A673 (cell line): Measurements from ENCODE around the gene ACACA. TPM values are rescaled to one million over a fixed set of nuclear protein-coding genes. Genes with fewer than 3 reads are reported as not detected.

Source experiments
- BruUV-seq: library from RNA; stranded (reverse); fragments of 400-500 nt; replicated peaks from 2 replicates; lab custom pipeline; 2021; lab: Mats Ljungman, UMichigan
- CTCF ChIA-PET: fragments of 300-600 bp; sonication (Branson Sonifier 250); formaldehyde crosslinking; loops from one replicate; lab custom pipeline; 2022; ENCODE audit warnings: antibody characterized with exemption; lab: Charles Lee
- POLR2A ChIA-PET: fragments of 300-600 bp; sonication (Branson Sonifier 250); formaldehyde crosslinking; loops from one replicate; lab custom pipeline; 2022; ENCODE audit warnings: antibody characterized with exemption; ENCODE audit not compliant: low non-redundant PET; lab: Charles Lee
- DNase-seq: peaks from one replicate; pipeline ENCODE4 v3.0.0-alpha.2; 2015; ENCODE audit warnings: low spot score
- H3K27ac ChIP-seq: fragments of 200-600 bp; sonication (generic); 2 replicates; pipeline ENCODE4 v1.5.1; 2016; ENCODE audit warnings: mixed run types, low read depth, mild to moderate bottlenecking, mixed read lengths, antibody characterized with exemption, low read length; ENCODE audit not compliant: poor library complexity, severe bottlenecking
- H3K27me3 ChIP-seq: fragments of 200-600 bp; sonication (generic); replicated peaks from 2 replicates; pipeline ENCODE4 v1.6.1; 2017; ENCODE audit warnings: mixed run types, low read depth, mild to moderate bottlenecking, mixed read lengths, antibody characterized with exemption, low read length; ENCODE audit not compliant: insufficient read depth, poor library complexity
- H3K36me3 ChIP-seq: fragments of 200-600 bp; sonication (generic); 2 replicates; pipeline ENCODE4 v1.6.1; 2016; ENCODE audit warnings: mixed run types, mild to moderate bottlenecking, mixed read lengths, antibody characterized with exemption, low read length; ENCODE audit not compliant: insufficient read depth, poor library complexity, severe bottlenecking
- H3K4me1 ChIP-seq: fragments of 200-600 bp; sonication (generic); 2 replicates; pipeline ENCODE4 v1.6.1; 2017; ENCODE audit warnings: mixed run types, mild to moderate bottlenecking, mixed read lengths, antibody characterized with exemption, low read length; ENCODE audit not compliant: insufficient read depth, poor library complexity, severe bottlenecking
- H3K4me3 ChIP-seq: fragments of 200-600 bp; sonication (generic); 2 replicates; pipeline ENCODE4 v1.5.1; 2016; ENCODE audit warnings: low read depth, mixed run types, mild to moderate bottlenecking, mixed read lengths, low read length; ENCODE audit not compliant: poor library complexity, severe bottlenecking
- H3K9me3 ChIP-seq: fragments of 200-600 bp; sonication (generic); 2 replicates; pipeline ENCODE4 v1.6.1; 2016; ENCODE audit warnings: mixed run types, low read depth, mild to moderate bottlenecking, mixed read lengths, antibody characterized with exemption, low read length; ENCODE audit not compliant: poor library complexity, severe bottlenecking
- CTCF ChIP-seq: fragments of 300-800, 200-600 bp; sonication (generic); conservative IDR thresholded peaks from 2 replicates; pipeline ENCODE4 v1.5.1; 2017; ENCODE audit warnings: low read depth, mild to moderate bottlenecking, antibody characterized with exemption, low read length, moderate library complexity, mixed read lengths
- EZH2 ChIP-seq: fragments of 200-600 bp; sonication (generic); IDR thresholded peaks from 2 replicates; pipeline ENCODE4 v1.6.1; 2017; ENCODE audit warnings: borderline replicate concordance, low read depth, mild to moderate bottlenecking, mixed read lengths, antibody characterized with exemption, low read length; ENCODE audit not compliant: poor library complexity, severe bottlenecking
- intact Hi-C: fragments of 100-400 bp; cut with micrococcal nuclease; formaldehyde crosslinking; loops from one replicate; pipeline ENCODE4 v1.10.0; 2022; ENCODE audit not compliant: unreplicated experiment
- total RNA-seq: library from RNA; stranded (reverse); gene quantifications from 2 replicates; pipeline ENCODE4 v1.2.3, GENCODE V29; 2021

ACACA gene
- total RNA-seq, 1 experiment from 2014 or later: 68.3 TPM

DNA sequence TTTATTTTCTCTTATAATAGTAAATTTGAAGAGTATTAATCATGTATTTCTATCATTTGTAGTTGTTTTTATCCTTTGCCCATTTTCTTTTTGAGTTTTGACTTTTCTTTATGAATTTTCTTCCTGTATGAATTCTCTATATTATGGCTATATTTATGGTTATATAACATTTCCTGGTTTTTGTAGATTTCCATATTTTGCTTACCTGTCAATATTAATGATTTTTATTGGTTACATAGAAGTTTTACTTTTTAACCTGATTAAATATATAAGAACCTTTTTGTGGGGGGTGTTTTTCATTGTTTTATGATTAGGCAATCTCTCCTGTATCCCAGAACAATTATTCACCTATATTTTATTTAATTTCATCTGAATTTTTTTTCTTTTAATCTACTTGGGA lies 364.7 kb downstream of the ACACA start:
- H3K4me3 ChIP-seq: no peak overlapping the region
- H3K27ac ChIP-seq: no peak overlapping the region
- BruUV-seq: no TSS peak
- H3K27me3 ChIP-seq: no peaks in the 10 kb centered on the region
- ChIA-PET CTCF (no interaction called here), POLR2A (no interaction called here)
- H3K9me3 ChIP-seq: no peaks in the 10 kb centered on the region
- intact Hi-C loops: no loop called here
- TF ChIP-seq CTCF (no peak), EZH2 (no peak)
- H3K36me3 ChIP-seq: no peaks in the 10 kb centered on the region
- H3K4me1 ChIP-seq: no peaks in the 10 kb centered on the region
- DNase-seq: no peak

GRCh38 chr17:37039269-37039668 lies 367.4 kb downstream of the ACACA start:
- Histone ChIP-seq H3K4me3 (no peak overlapping the region), H3K27ac (no peak overlapping the region), H3K9me3 (no peaks in the 10 kb centered on the region), H3K36me3 (no peaks in the 10 kb centered on the region), H3K27me3 (no peaks in the 10 kb centered on the region), H3K4me1 (no peaks in the 10 kb centered on the region)
- intact Hi-C loops: no loop called here
- BruUV-seq: no TSS peak
- ChIA-PET POLR2A (no interaction called here), CTCF (no interaction called here)
- DNase-seq: no peak
- TF ChIP-seq CTCF: no peak
- no peak for TF ChIP-seq EZH2

DNA sequence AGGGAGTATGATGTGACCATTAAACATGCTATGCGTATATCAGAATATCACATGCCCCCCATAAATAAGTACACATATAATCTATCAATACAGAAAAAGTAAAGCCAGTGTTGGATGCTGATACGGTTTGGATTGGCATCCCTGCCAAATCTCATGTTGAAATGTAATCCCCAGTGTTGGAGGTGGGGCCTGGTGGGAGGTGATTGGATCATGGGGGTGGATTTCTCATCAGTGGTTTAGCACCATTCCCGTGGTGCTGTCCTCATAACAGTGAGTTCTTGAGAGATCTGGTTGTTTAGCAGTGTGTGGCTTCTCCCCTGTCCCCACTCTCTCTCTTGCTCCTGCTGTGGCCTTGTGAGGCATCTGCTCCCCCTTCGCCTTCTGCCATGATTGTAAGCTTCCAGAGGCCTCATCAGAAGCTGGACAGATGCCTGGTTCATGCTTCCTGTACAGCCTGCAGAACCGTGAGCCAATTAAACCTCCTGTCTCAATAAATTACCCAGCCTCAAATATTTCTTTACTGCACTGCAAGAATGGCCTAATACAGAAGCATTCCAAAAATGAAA lies 369.0 kb downstream of the ACACA start:
- BruUV-seq: no TSS peak
- H3K27me3 ChIP-seq: no peaks in the 10 kb centered on the region
- no peak overlapping the region for H3K27ac ChIP-seq
- H3K4me1 ChIP-seq: no peaks in the 10 kb centered on the region
- no peaks in the 10 kb centered on the region for H3K9me3 ChIP-seq
- CTCF ChIA-PET: no interaction called here
- TF ChIP-seq CTCF (no peak), EZH2 (no peak)
- no peak for DNase-seq
- POLR2A ChIA-PET: no interaction called here
- no peaks in the 10 kb centered on the region for H3K36me3 ChIP-seq
- intact Hi-C loops: no loop called here
- no peak overlapping the region for H3K4me3 ChIP-seq

Other genes with a start within 250 kb of the ACACA start
- gene C17orf78, start 30.9 kb downstream of the ACACA start, total RNA-seq: not detected in 2 replicates
- 17.9 and 21.4 TPM in 2 replicates for gene TADA2A, start 50 bp upstream of the ACACA start, total RNA-seq
- gene DUSP14, start 83.1 kb upstream of the ACACA start, total RNA-seq: 13.8 and 14.0 TPM in 2 replicates
- 21.3 and 22.5 TPM in 2 replicates for gene SYNRG, start 202.6 kb upstream of the ACACA start, total RNA-seq
- 27.7 TPM in 2 replicates for gene DDX52, start 236.6 kb upstream of the ACACA start, total RNA-seq